ENCODE measurements around the gene CNTNAP2.

The CNTNAP2 gene

DNA sequence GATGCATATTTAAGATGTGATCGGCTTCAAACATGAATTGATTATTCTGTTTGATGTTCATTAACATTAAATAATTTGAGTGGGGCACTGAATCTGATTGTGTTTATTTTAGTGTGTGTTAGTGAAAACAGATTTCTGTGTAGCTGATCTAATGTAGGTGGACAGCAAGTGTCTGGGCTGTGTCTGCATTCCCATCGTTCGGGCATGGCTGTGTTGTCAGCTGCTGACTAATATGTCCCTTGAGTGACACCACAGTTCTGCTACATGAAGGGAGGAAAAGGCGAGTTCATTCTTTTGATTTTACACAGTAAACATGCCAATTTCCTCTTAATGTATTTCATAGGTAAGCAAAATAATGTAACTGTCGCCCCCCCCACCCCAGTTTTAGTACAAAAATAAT is 203.0 kb downstream of the CNTNAP2 start:
- no peak for DNase-seq

DNA sequence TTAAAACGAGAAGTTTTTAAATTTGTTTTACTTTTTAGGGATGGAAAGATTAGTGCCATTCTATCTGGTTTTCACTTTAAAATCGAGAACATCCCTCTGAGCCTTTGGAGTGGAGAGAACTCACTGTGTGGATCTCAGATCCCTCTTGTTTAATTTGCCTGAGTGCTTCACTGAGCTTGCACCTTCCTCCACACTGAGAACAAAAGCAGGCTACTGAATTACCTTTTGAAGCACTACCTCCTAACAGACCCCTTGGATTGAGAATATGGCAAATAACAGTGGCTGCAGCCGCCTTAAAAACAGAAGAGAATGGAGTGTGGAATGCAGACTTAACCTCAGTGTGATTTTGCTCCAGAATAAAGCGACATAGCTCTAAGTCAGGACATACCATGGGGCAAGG is 204.7 kb downstream of the CNTNAP2 start:
- no peak for DNase-seq

DNA sequence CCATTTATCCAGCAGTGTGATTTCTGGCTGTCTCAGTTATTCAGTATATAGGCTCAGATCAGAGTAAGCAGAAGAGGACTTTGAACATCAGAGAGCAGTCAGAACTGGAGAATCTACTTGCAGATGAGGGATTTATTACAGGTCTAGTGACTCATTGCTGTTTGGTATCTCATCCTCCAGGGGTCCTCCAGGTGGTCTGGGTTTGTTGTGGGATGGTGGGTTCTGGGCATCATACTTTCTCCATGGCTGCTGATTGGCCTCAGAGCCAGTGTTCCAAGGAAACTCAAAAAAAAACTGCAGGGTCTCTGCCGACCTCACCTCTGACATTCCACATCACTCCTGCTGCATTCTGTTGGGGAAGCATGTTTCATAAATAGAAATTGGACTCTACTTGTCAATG is 214.8 kb downstream of the CNTNAP2 start:
- no peak for DNase-seq

DNA sequence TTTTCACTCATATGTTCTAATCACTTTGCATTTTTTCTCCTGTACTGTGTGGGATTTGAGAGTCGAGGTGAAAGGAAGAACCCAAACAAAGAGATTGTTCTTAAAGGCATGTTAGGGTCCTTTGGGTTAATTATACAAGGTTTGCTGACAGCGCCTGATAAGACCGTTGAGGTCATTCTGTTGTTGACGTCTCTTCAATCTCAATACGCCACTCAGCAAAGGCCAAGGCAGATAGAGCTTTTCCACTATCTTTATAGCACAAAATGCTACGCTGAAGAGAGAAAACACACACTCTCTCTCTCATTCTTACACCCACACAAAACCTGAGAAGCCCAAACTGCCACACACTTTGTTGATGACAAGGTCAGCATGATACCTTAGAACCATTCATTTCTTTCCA is 228.7 kb downstream of the CNTNAP2 start:
- no peak for DNase-seq

DNA sequence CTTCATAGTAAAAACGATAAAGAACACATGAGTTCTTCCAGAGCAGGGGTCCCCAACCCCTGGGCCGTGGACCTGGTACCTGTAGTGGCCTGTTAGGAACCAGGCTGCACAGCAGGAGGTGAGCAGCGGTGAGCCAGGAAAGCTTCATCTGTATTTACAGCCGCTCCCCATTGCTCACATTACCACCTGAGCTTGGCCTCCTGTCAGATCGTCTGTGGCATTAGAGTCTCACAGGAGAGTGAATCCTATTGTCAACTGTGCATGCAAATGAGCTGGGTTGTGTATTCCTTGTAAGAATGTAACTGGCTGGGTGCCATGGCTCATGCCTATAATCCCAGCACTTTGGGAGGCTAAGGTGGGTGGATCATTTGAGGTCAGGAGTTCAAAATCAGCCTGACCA is 229.5 kb downstream of the CNTNAP2 start:
- no peak for DNase-seq

DNA sequence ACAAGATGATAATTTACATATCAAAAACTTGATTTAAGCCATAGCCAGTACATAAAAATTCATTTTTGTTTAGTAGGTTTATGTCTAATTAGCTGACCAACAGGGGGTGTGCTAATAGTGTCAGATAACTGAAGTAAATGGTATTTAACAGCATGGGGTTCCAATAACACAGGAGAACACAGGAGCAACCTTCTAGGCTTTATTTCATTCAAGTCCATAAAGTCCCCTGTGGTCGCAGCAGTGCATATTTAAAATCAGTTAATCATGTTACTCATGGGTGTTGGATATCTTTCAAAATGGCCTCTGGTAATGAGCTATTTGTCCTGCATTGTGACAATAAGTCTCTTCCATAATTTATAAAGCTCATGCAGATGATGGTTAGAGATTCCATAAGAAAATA is 238.6 kb downstream of the CNTNAP2 start:
- DNase-seq: no peak

DNA sequence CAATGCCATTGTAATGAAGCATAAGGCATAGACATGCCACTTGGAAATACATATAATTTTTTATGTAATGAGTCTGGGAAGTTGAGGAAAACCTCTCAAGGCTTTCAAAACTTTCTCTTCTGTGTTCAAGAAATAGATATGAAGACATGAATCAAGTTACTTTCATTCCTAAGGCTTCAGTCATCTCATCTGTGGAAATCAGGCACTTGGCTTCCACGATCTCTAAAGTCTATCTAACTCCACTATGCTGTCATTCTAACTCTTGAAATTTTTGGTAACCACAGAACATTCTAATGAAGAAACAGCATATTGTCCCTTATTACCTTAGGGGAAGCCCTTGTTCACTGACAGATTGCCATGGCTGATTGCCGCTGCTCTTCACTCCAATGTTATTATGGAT is 242.6 kb downstream of the CNTNAP2 start:
- DNase-seq: no peak

DNA sequence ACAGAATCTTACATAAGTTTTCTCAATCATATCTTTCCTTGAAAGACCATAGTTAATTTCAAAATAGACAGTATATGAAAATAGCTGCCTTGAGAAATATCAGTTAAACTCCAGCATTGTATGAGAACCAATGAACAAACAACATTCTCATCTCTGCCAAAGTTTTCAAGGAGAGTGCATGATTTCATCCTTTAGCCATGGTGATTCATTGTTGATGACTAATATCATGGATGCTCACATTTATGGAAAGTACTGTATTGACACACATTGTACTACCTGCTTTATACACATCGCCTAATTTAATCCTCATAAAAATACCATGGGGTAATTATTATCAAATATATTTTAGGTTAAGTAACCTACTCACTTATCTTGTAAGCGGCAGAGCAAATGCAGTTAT is 250.3 kb downstream of the CNTNAP2 start:
- DNase-seq: no peak

DNA sequence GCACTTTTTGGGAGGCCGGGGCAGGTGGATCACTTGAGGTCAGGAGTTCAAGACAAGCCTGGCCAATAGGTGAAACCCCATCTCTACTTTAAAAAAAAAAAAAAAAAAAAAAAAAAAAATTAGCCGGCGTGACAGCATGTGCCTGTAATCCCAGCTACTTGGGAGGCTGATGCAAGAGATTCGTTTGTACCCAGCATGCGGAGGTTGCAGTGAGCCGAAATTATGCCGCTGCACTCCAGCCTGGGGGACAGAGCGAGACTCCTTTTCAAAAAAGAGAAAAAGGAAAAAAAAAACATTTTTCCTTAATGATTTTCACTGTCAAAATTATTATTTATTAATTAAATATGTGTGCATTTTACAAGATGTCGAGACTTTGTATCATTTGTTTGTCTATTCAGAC is 253.6 kb downstream of the CNTNAP2 start:
- no peak for DNase-seq

DNA sequence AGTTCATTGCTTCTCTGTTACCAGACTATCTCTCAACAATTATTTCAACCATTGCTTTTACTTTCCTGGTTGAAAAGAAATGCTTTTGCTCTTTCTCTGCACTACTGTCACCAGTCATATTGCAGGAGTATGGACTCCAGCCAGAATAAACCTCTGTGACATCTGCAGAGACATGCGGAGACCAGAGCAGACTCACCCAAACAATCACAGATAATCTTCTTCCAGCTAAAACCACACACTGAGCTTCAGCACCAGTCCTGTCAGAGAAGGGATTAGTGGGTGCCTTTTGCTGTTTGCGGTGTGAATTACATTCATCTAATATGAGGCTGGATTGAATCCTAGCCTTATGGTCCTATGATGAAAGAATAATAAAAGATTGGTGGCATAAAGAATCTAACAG is 258.6 kb downstream of the CNTNAP2 start:
- no peak for DNase-seq

DNA sequence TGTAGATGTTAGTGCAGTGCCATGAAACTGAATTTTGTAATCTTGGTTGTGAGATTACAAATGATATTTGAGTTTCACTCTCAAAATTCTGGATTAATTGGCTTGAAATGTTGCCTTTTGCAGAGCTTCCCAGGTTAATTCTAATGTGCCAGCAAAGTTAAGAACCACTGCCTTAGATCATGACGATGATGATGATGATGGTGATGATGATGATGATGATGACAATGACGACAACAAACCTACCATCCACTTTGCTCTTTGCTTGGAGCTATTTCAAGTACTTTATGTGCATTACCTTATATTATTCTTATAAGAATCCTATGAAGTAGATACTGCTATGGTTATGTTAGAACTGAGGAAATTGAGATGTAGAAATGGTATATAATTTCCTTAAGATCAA is 261.6 kb downstream of the CNTNAP2 start:
- no peak for DNase-seq

DNA sequence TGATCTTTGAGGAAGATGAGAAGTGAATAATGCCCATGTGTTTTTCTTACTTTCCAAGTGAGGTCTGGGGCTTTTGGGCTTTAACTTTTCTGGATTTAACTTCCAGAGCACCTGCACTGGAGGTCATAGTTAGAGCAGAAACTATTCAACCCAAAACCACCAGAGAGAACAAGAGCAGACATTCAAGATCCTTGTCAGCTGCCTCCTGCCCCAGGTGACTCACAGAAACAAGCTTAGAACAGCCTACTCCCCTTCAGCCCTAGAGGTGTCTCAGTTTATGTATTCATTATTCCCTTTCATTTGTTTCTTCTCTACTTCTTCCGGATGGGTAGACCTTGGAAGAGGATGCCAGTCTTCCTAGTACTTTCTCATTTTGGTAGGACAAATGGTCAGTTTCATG is 270.5 kb downstream of the CNTNAP2 start:
- DNase-seq: no peak

DNA sequence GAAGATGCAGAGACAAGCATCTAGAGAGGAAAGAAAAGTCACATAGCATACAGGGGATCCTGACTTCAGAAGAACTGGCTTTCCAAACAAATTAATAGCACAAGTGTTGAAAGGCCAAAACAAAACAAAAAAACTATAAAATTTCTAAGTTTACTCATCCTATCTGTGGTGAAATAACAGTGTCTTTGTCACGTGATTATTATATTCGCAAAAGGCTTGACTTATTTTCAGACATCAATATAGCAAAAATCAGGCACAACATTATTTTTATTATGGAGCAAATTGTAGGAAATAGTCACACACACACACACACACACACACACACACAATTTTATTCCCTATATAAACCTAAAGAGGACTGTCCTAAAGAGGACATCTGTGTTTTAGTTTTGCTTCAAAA is 272.3 kb downstream of the CNTNAP2 start:
- DNase-seq: no peak

DNA sequence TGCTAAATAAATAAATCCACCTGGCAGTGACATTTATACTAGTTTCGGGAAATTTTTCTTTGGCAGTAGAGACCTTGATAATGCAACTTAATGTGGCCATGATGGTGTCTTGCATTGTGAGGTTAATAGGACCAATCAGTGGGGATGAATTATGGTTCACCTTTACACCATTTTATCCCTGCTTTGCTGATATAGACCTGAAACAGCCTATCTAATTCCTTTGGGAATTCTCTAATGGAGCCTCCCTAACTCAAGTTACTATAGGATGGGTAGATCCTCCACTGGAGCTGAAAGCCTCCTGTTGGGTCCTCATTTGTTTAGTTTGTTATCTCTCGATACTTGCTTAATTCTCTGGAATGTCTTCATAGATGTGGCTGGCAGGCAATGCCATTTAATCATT is 276.7 kb downstream of the CNTNAP2 start:
- no peak for DNase-seq

DNA sequence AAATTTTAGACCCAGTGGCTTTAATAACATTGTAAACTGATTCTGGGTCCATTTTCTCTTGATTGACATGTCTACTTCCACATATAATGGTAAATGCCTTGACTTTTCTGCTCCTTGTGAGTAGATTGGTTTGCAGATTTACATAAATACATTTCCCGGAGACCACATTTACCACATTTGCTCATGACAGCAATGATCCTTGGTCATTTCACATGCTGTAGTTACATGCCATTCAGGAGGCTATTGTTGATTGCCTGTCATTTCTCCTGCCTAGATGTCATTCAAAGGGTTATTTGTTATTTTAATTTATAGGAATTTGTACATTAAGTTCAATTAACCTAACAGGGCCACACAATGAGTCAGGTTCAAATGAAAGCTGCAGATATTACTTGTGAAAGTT is 280.5 kb downstream of the CNTNAP2 start:
- DNase-seq: no peak

DNA sequence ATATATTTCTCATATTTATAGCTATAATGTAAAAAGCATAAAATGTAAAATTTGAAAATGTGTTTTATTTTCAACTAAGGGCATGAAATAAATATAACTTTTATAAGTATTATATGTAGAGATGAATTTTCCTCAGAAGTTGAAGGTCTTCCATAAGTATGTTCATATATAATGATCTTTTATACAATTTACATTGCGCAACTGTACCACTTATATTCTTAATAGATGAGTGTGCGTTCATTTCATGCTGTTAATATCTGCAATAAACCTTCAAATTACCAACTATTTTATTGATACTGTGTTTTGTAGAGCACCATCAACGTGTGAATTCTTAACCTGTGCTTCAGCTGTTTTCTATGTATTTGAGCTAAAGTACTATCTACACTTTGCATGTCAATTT is 285.3 kb downstream of the CNTNAP2 start:
- DNase-seq: no peak

DNA sequence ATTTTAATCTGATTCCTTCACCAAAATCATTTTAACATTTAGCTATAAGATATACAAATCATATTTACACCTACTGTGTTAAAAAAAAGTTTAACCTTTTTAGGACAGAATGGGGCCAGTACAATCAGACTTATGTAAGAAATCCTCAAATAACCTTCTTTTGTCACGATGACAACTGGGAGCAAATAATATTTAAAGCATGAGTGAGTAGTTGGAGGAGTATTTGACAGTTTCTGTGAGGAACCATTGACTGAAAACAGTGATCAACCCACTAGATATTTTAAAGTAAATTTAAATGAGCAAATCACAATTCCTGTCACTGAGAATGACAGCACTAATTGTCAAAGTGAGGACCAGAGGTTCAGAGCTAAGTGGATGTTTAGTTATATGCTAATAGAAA is 289.1 kb downstream of the CNTNAP2 start:
- no peak for DNase-seq

DNA sequence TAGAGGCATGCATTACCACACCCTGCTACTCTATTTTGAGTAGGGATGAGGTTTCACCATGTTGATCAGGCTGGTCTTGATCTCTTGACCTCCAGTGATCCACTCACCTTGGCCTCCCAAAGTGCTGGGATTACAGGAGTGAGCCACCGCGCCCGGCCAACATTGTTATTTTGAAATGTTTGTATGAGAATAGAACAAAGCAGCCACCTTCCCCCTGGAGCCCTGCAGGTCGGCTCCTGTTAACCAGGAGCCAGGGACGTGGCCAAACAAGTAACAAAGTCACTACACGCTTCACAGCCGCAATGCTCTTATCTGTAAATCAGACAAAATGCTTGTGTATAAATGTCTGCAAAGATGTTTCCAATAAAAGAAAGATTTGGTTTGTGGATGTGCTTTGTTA is 295.4 kb downstream of the CNTNAP2 start:
- DNase-seq: no peak

DNA sequence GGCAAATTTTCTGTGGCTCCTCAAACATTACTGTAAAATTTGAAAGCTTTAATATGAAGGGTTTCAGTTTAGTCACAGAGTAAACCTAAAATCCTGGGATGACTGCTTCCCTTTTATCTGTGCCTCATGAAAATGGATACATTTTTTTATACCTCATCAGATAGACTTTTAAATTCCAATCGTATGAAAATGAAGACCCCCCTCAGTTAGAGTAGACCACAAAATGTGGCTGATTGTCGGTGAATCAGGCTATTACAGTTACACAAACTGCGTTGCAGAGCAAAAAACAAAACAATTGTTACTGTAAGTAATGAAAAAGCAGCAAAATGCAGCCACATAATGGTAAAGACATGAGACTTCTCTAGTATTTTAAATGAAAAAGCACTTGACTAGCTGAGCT is 296.2 kb downstream of the CNTNAP2 start:
- no peak for DNase-seq

DNA sequence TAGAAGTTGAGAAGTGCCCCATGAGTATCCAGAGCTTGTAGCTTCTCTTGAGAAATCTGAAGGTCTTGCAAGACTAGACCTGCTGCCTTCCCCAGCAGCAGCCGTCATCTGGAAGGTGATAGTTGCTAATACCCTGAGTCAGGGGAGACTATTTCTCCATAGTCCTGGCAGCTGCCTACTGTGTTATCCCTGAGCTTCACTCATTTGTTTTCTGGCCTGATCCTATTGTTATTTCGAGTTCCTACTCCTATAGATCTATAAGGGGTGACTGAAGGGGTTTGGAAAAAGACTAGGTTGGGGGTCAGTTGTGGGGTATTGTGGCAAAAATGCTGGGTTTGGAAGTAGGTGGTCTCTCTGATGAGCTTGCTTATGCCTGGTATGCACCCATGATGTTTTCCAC is 297.8 kb downstream of the CNTNAP2 start:
- no peak for DNase-seq

DNA sequence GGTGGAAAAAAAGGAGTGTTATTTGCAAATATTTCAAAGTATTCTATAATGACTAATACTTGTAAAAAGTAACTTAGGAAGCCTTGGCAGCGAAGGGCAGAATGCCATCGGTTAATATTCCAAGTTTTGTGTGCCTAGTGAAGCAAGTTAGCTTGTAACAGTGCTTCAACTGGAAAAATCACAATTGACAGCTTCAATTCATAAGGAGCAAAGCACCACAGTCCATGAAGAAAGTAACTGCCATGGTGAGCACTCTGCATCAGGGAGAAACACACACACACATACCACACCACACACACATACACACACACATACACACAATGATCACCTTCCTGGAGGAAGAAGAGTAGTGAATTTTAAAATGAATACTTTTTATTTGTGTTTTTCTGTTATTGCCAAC is 298.3 kb downstream of the CNTNAP2 start:
- DNase-seq: no peak

DNA sequence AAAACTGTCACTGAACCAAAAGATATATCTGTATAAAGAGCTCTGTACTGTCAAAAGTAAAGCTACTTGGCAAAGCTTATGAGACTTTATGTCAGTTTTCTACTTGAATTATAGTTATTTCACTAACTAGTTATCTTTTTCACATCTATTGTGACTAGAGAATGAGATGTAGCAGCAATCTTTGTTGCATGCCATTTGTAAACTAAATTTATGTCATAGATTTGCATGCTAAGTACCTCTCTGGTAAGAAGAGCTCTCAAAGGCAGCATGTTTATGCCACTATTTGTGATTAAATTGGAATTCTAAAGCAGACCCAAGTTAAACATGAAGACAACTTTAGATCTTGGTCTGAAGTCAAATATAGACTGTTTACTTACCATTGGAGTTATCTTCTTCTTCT is 300.6 kb downstream of the CNTNAP2 start:
- no peak for DNase-seq

DNA sequence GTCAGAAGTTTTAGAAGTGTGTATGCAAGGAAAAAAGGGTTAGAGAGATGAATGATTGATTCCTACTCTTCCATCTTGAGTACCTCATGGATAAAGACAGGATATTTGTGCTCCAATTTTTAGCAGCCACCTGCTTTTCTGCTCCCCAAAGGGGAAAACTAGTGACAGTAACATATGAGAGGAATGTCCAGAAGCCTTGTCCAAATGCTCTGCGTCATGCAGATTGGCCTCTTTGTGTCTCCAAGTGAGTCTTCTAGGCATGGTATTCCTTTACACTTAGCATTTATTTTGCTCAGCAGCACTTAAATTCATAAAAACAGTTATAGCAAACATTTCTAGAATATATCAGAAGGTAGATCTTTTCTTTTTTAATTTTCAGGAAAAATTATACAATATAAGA is 306.8 kb downstream of the CNTNAP2 start:
- no peak for DNase-seq

DNA sequence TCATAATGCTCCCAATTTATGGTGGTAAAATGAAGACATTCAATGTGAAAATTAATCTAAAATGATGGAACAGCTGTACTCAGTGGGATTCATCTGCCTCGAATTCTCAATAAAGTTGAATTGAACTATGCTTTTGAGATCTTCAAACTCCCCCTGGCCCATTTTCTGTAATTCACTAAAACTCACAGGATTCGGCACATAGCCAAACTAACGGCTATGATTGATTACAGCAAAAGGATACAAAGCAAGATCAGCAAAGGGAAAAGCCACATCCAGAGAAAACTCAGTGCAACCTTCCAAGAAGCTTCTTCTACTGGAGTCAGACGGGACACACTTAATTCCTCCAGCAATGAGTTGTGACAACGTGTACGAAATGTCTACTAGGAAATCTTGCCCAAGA is 307.5 kb downstream of the CNTNAP2 start:
- no peak for DNase-seq

DNA sequence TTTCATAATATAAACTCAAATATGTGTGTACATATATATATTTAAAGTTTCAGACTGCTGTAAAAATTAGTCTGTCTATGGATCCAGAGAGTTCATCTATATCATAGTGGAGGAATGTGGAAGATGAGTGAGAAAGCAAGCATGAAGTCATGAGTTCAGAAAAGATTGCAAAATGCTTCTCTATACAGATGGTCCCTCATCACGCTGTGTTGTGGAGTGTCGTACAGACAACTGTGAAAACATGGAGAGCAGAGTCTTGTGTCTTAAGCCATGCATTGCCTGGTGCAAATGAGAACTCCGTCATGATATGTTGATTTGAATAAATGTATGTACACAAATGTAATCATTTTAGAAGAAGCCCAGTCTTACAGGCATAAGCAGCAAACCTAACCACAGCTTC is 316.9 kb downstream of the CNTNAP2 start:
- no peak for DNase-seq

DNA sequence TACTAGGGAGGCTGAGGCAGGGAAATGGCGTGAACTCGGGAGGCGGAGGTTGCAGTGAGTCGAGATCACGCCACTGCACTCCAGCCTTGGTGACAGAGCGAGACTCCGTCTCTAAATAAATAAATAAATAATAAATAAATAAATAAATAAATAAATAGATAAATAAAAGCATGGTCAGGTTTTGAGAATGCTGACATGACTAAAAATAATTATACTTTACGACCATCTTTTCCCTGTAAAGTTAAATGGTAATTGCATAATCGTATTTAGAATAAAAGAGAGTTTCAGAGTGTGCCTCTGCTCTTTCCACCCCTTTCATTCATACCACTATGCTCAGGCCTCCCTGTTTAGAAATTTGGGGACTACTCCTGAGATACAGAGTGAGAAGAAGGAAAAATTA is 326.5 kb downstream of the CNTNAP2 start:
- DNase-seq: no peak

DNA sequence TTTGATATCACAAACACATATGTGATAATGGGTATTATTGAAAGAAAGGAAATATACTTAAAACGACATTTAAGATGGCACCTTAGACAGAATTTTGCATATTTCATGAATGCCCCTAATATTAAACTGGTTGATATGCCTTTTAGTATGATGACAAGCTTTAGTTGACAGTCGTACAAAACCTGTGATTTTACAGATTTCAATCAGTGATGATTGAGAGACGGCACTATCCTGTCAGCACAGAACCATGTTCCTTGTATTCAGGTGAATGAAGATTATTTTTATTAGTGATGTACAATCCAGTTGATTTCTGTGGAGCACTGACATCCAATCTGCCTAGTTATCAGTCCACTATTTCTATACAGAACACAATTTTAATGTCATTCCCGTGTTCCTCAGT is 333.0 kb downstream of the CNTNAP2 start:
- DNase-seq: no peak
